Breast epithelium (tissue), 3 donors: ENCODE measurements around the gene PHRF1.

Experiments
- POLR2A ChIP-seq: fragments of 450-650 bp; IDR thresholded peaks from one replicate; pipeline ENCODE4 v1.6.1; 2016; ENCODE audit warnings: antibody characterized with exemption, mild to moderate bottlenecking, moderate library complexity
- TF ChIP-seq, protein P1 (sequence below), 3 donors: fragments of 450-650 bp; IDR thresholded peaks; one replicate each; pipeline ENCODE4 v1.5.1; 2016 to 2017; ENCODE audit warnings: antibody characterized with exemption in 3 of 3, mild to moderate bottlenecking in 3 of 3, moderate library complexity in 3 of 3

DNA sequence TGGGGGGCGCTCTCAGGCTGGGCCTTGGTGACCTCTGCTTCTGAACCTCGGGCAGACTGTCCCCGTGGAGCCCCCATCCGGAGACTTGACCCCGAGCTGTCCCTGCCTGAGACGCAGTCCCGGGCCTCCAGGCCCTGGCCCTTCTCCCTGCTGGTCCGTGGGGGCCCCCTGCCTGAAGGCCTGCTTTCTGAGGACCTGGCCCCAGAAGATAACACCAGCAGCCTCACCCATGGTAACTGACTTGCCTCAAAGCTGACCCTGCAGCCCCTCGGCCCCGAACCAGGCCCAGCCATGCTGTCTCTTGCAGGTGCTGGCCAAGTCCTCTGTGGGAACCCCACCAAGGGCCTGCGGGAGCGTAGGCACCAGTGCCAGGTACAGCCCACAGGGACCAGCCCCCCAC is 24.7 kb upstream of the PHRF1 start:
- TF ChIP-seq, protein P1, sequence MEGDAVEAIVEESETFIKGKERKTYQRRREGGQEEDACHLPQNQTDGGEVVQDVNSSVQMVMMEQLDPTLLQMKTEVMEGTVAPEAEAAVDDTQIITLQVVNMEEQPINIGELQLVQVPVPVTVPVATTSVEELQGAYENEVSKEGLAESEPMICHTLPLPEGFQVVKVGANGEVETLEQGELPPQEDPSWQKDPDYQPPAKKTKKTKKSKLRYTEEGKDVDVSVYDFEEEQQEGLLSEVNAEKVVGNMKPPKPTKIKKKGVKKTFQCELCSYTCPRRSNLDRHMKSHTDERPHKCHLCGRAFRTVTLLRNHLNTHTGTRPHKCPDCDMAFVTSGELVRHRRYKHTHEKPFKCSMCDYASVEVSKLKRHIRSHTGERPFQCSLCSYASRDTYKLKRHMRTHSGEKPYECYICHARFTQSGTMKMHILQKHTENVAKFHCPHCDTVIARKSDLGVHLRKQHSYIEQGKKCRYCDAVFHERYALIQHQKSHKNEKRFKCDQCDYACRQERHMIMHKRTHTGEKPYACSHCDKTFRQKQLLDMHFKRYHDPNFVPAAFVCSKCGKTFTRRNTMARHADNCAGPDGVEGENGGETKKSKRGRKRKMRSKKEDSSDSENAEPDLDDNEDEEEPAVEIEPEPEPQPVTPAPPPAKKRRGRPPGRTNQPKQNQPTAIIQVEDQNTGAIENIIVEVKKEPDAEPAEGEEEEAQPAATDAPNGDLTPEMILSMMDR (IDR thresholded peaks at IDR 0.05), result no peak
- TF ChIP-seq POLR2A, result no peak
